H1 (cell line): ENCODE measurements around the gene C20orf141. TPM values are rescaled to one million over a fixed set of nuclear protein-coding genes. Genes with fewer than 3 reads are reported as not detected.
A peak's percentile ranks its signal among the peaks of the same experiment; 100 is the strongest.

Experiments
- CTCF ChIA-PET: fragments of 300-600 bp; sonication (Branson Sonifier 250); formaldehyde crosslinking; loops from one replicate; lab custom pipeline; 2021; ENCODE audit not compliant: partially characterized antibody; lab: Charles Lee
- POLR2A ChIA-PET: fragments of 300-600 bp; sonication (Branson Sonifier 250); formaldehyde crosslinking; loops from one replicate; lab custom pipeline; 2021; ENCODE audit warnings: inconsistent platforms; ENCODE audit not compliant: partially characterized antibody; lab: Charles Lee
- DNase-seq, 2 experiments: peaks; one replicate each; pipeline versions ENCODE4 v3.0.0 to v3.0.0-alpha.2; 2010 to 2022; ENCODE audit warnings: low spot score in 2 of 2, low read depth in 1 of 2, mixed read lengths in 1 of 2
- FAIRE-seq: peaks from 2 replicates; lab custom pipeline; 2011; peaks lifted over from hg19 to GRCh38; lab: Jason Lieb, UNC
- H2AFZ ChIP-seq: 2 replicates; pipeline ENCODE4 v1.8.1; 2012; ENCODE audit warnings: low read length, inconsistent platforms
- H2AK5ac ChIP-seq: 2 replicates; pipeline ENCODE4 v1.6.1; 2013; ENCODE audit warnings: low read depth, low read length
- H2BK120ac ChIP-seq: replicated peaks from 2 replicates; pipeline ENCODE3; 2013; ENCODE audit warnings: low read depth, low read length, inconsistent platforms
- H2BK12ac ChIP-seq: 2 replicates; pipeline ENCODE4 v1.6.1; 2013; ENCODE audit warnings: low read depth, low read length
- H2BK15ac ChIP-seq: 2 replicates; pipeline ENCODE4 v1.6.1; 2013; ENCODE audit warnings: low read length
- H2BK20ac ChIP-seq: 2 replicates; pipeline ENCODE4 v1.6.1; 2013; ENCODE audit warnings: low read length
- H2BK5ac ChIP-seq: 2 replicates; pipeline ENCODE4 v1.6.1; 2013; ENCODE audit warnings: low read depth, low read length
- H3K14ac ChIP-seq: 2 replicates; pipeline ENCODE4 v1.6.1; 2013; ENCODE audit warnings: inconsistent platforms; ENCODE audit not compliant: insufficient read length
- H3K18ac ChIP-seq: 2 replicates; pipeline ENCODE4 v1.6.1; 2013; ENCODE audit warnings: low read length; ENCODE audit errors: extremely low read depth
- H3K23ac ChIP-seq: 2 replicates; pipeline ENCODE4 v1.6.1; 2013; ENCODE audit warnings: inconsistent platforms; ENCODE audit not compliant: insufficient read length
- H3K23me2 ChIP-seq: 2 replicates; pipeline ENCODE4 v1.6.1; 2013; ENCODE audit warnings: low read depth, low read length
- H3K27ac ChIP-seq: 2 replicates; pipeline ENCODE4 v1.6.1; 2011; ENCODE audit warnings: low read depth, low read length, inconsistent platforms
- H3K27me3 ChIP-seq, 4 experiments: replicated peaks in 1 of 4; 1 replicate in 1 of 4; 2 replicates in 3 of 4; pipeline versions ENCODE4 v1.6.1 to v1.8.1; 2011 to 2013; ENCODE audit warnings: low read length in 3 of 4, mild to moderate bottlenecking in 3 of 4, inconsistent platforms in 2 of 4, mixed read lengths in 2 of 4, moderate library complexity in 1 of 4; ENCODE audit not compliant: control insufficient read depth in 3 of 4, insufficient read depth in 3 of 4; ENCODE audit errors: extremely low read depth in 1 of 4
- H3K36me3 ChIP-seq, 4 experiments: 2 replicates each; pipeline versions ENCODE4 v1.6.1 to v1.8.1; 2011 to 2013; ENCODE audit warnings: mild to moderate bottlenecking in 4 of 4, low read length in 3 of 4, moderate library complexity in 2 of 4, control low read depth in 1 of 4, inconsistent platforms in 1 of 4; ENCODE audit not compliant: insufficient read depth in 4 of 4, control insufficient read depth in 2 of 4
- H3K4ac ChIP-seq: replicated peaks from 2 replicates; pipeline ENCODE3; 2013; ENCODE audit warnings: low read length, low read depth, mixed read lengths, inconsistent platforms; ENCODE audit not compliant: insufficient read length
- H3K4me1 ChIP-seq, 4 experiments: replicated peaks in 1 of 4; 1 replicate in 1 of 4; 2 replicates in 3 of 4; pipeline versions ENCODE4 v1.6.1 to v1.8.1; 2011 to 2013; ENCODE audit warnings: low read length in 3 of 4, inconsistent platforms in 2 of 4, mixed read lengths in 1 of 4; ENCODE audit not compliant: insufficient read depth in 4 of 4, control insufficient read depth in 3 of 4
- H3K4me2 ChIP-seq, 2 experiments: 2 replicates each; pipeline versions ENCODE4 v1.6.1 to v1.8.1; 2011 to 2013; ENCODE audit warnings: low read depth in 2 of 2, low read length in 2 of 2, control low read depth in 1 of 2, inconsistent platforms in 1 of 2, mild to moderate bottlenecking in 1 of 2; ENCODE audit not compliant: insufficient read depth in 1 of 2
- H3K4me3 ChIP-seq, 4 experiments: fragments of 200-600, 300-600 bp in 1 of 4; sonication (generic), shearing (Covaris generic), sonication (Bioruptor Twin) in 1 of 4; 2 replicates each; pipeline versions ENCODE4 v1.5.1 to v1.8.1; 2011 to 2016; ENCODE audit warnings: low read length in 4 of 4, low read depth in 3 of 4, control low read depth in 2 of 4, inconsistent platforms in 2 of 4, mild to moderate bottlenecking in 2 of 4, mixed read lengths in 1 of 4, moderate library complexity in 1 of 4; ENCODE audit not compliant: insufficient read depth in 2 of 4; ENCODE audit errors: extremely low read depth in 1 of 4
- H3K56ac ChIP-seq: replicated peaks from 2 replicates; pipeline ENCODE3; 2013; ENCODE audit warnings: low read depth, mild to moderate bottlenecking, mixed read lengths, low read length, inconsistent platforms; ENCODE audit not compliant: insufficient read length
- H3K79me1 ChIP-seq: 2 replicates; pipeline ENCODE4 v1.6.1; 2013; ENCODE audit warnings: low read depth, low read length, control low read depth
- H3K79me2 ChIP-seq, 2 experiments: 2 replicates each; pipeline versions ENCODE4 v1.6.1 to v1.8.1; 2012 to 2013; ENCODE audit warnings: low read length in 2 of 2, mild to moderate bottlenecking in 2 of 2, inconsistent platforms in 1 of 2; ENCODE audit not compliant: insufficient read depth in 2 of 2, control insufficient read depth in 1 of 2
- H3K9ac ChIP-seq, 4 experiments: replicated peaks in 1 of 4; 1 replicate in 1 of 4; 2 replicates in 3 of 4; pipeline versions ENCODE4 v1.6.1 to v1.8.1; 2011 to 2013; ENCODE audit warnings: low read depth in 3 of 4, low read length in 3 of 4, control low read depth in 2 of 4, mild to moderate bottlenecking in 2 of 4, moderate library complexity in 2 of 4, inconsistent platforms in 1 of 4; ENCODE audit errors: extremely low read depth in 1 of 4
- H3K9me3 ChIP-seq, 2 experiments: 2 replicates each; pipeline versions ENCODE4 v1.6.1 to v1.8.1; 2012 to 2013; ENCODE audit warnings: mild to moderate bottlenecking in 2 of 2, moderate library complexity in 2 of 2, control low read depth in 1 of 2, inconsistent platforms in 1 of 2, low read depth in 1 of 2, low read length in 1 of 2, mixed read lengths in 1 of 2; ENCODE audit not compliant: insufficient read depth in 2 of 2
- H4K20me1 ChIP-seq, 2 experiments: replicated peaks in 1 of 2; 2 replicates each; pipeline versions ENCODE3 to v1.8.1; 2011 to 2013; ENCODE audit warnings: inconsistent platforms in 2 of 2, low read length in 2 of 2, mild to moderate bottlenecking in 1 of 2; ENCODE audit not compliant: insufficient read depth in 2 of 2, control insufficient read depth in 1 of 2
- H4K5ac ChIP-seq: 2 replicates; pipeline ENCODE4 v1.6.1; 2013; ENCODE audit warnings: low read length, low read depth, mixed read lengths, inconsistent platforms; ENCODE audit not compliant: insufficient read length
- H4K8ac ChIP-seq: 2 replicates; pipeline ENCODE4 v1.8.0; 2013; ENCODE audit warnings: mild to moderate bottlenecking, moderate library complexity, low read length, inconsistent platforms; ENCODE audit not compliant: insufficient read depth; ENCODE audit errors: extremely low read depth
- H4K91ac ChIP-seq: replicated peaks from 2 replicates; pipeline ENCODE3; 2013; ENCODE audit warnings: low read length, mixed read lengths, inconsistent platforms; ENCODE audit not compliant: insufficient read length
- CREB1 ChIP-seq: IDR thresholded peaks from 2 replicates; pipeline ENCODE4 v1.6.1; 2012; ENCODE audit warnings: inconsistent platforms
- E2F6 ChIP-seq: IDR thresholded peaks from 2 replicates; pipeline ENCODE4 v1.6.1; 2012; ENCODE audit warnings: inconsistent platforms
- MAX ChIP-seq: IDR thresholded peaks from 2 replicates; pipeline ENCODE4 v1.6.1; 2012; ENCODE audit warnings: inconsistent platforms
- YY1 ChIP-seq: IDR thresholded peaks from 2 replicates; pipeline ENCODE4 v1.6.1; 2011; ENCODE audit warnings: low read depth, mild to moderate bottlenecking, low read length
- WGBS, 2 experiments: shearing (Covaris generic) in 1 of 2; methylation state at CpG; one replicate each; pipeline versions ENCODE4 v1.1.6 to v1.1.7; 2013 to 2015; ENCODE audit warnings: low lambda C conversion rate in 2 of 2, mixed read lengths in 2 of 2, inconsistent platforms in 1 of 2, low coverage in 1 of 2, missing lambda C conversion rate in 1 of 2; ENCODE audit not compliant: insufficient replicate concordance in 2 of 2, insufficient coverage in 1 of 2, insufficient read length in 1 of 2; ENCODE audit errors: extremely low coverage in 1 of 2, missing lambda C conversion rate in 1 of 2; 5-methylcytosine and 5-hydroxymethylcytosine counted together
- polyA plus RNA-seq, 7 experiments: library from polyadenylated mRNA; depleted of rRNA in 3 of 7; stranded (reverse) in 5 of 7; unstranded in 2 of 7; fragments of >200 nt in 5 of 7; fragments of 200-250 nt in 2 of 7; gene quantifications; 1 replicate in 5 of 7; 2 replicates in 1 of 7; 4 replicates in 1 of 7; pipeline versions ENCODE4 v1.2.1 to v1.2.3, GENCODE V29; 2011 to 2013; ENCODE audit warnings: missing spikeins in 2 of 7, mixed read lengths in 2 of 7
- total RNA-seq: library from RNA; stranded (reverse); fragmentation: NEBNext Ultra II Directional; extraction: Animal tissue kit (Norgen Biotek cat#: 25700); gene quantifications from 2 replicates; pipeline ENCODE4 v1.2.1, GENCODE V29; 2021

C20orf141 gene
- total and polyA plus RNA-seq, 2 of the 8 experiments (the other 6 are each of a cell fraction or from before 2014, with no cell fraction given) = not detected

- Histone ChIP-seq H2BK15ac (no peak overlapping the region), H3K18ac (peak overlapping the region; percentile 93), H2AFZ (no peak overlapping the region), H3K23ac (no peak overlapping the region), H4K8ac (no peak overlapping the region; the same call in 1 of the 2 replicates), H2BK12ac (no peak overlapping the region), H3K4me2 (peak overlapping the region; percentile 97), H3K56ac (no peak overlapping the region), H3K9ac (no peak overlapping the region), H2BK5ac (0 out of 2 replicates have a peak overlapping the region, but pooled peaks have one; percentile 79), H3K36me3 (peaks cover 11 to 35% (median 20%) of the 10 kb centered on the region in 4 experiments; a peak in 6 of 8 replicates), H3K27ac (no peak overlapping the region), H3K27me3 (peaks cover 16 to 35% (median 33%) of the 10 kb centered on the region in 4 experiments), H4K20me1 (peaks cover 0 to 10% of the 10 kb centered on the region in 2 experiments), H3K14ac (no peak overlapping the region), H2AK5ac (no peak overlapping the region), H2BK20ac (no peak overlapping the region), H2BK120ac (no peak overlapping the region), H3K4ac (peak overlapping the region; percentile 61), H3K79me1 (no peaks in the 10 kb centered on the region; the same call in 1 of the 2 replicates), H3K23me2 (peaks cover 13% of the 10 kb centered on the region), H3K4me3 (peak overlapping the region; percentile 73 to 96 (median 76); a peak in 7 of 8 replicates), H3K79me2 (no peaks in the 10 kb centered on the region), H3K4me1 (peaks cover 0 to 21% (median 6%) of the 10 kb centered on the region in 4 experiments; a peak in 6 of 7 replicates), H4K91ac (peak overlapping the region; percentile 48), H3K9me3 (no peaks in the 10 kb centered on the region), H4K5ac (no peak overlapping the region)
- ChIA-PET POLR2A (interaction anchor here (0.6 to 2.3 kb wide), 7 partner anchors 9 to 73 kb away, joined by 3 to 14 read pairs (median 3); partner anchors contain the start of gene PTPRA), CTCF (interaction anchor here (0.9 to 1.8 kb wide), 10 partner anchors 9 to 202 kb away, joined by 3 to 7 read pairs (median 4); partner anchors contain the start of gene C20orf141)
- TF ChIP-seq CREB1 (no peak), YY1 (0 out of 2 replicates have a peak, but pooled peaks have one; percentile 15), E2F6 (peak; percentile 79), MAX (peak; percentile 79)
- no peak for DNase-seq
- no peak for FAIRE-seq
- 68% methylated on average over 9 of the region's 9 CpGs; no CpG with 5 or more reads in 1 of the 2 experiments for WGBS, 2 experiments
Measured at GRCh38 chr20:2799271-2799670, 15.5 kb upstream of the C20orf141 start.
